KBM-7 (cell line): ENCODE measurements around the gene CELF4.

ENCODE experiments used
- DNase-seq: peaks from one replicate; pipeline ENCODE4 v3.0.0-alpha.2; 2015
- in situ Hi-C: fragments of 300-500 bp; cut with MboI; formaldehyde crosslinking; loops from 2 replicates; pipeline ENCODE4 v1.14.3; 2020; ENCODE audit warnings: low sequenced_read_pairs, low pct_unique_long_range_greater_than_20kb, mixed read lengths

The CELF4 gene

DNA sequence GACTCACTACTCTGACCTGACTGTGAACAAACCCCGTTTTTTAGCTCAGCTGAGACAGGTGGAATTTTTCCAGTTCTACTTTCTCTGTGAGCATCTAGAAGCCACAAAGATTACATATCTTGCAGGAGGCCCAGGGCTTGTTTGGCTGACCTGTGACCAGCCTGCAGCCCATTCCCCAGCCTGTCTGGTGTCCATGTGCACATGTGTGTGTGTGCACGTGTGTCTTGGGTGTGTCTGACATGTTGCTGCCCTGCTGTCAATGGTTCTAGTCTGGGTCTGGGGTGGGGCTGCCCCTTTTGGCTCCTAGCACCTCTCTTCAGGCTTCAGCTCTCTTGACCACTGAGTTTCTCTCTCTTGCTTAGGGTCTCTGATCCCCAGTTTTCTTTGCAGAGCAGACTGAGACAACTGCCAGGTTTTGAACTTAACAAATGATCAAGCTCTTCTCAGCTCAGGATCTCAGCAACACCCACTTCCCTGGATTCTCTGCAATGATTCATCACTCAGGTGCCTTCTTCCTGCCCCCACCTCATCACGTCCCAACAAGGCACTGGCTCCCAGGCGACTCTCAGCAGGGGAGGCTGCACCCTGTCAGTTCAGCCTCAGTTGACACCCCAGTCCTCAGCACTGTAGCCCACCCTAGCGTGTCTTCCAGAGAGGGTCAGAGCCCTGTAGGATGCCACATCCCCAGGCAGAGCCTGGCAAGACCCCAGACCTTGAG lies 130.3 kb downstream of the CELF4 start:
- in situ Hi-C loops = no loop called here
- DNase-seq = no peak

GRCh38 chr18:37434161-37434860 lies 131.3 kb downstream of the CELF4 start:
- in situ Hi-C loops = no loop called here
- DNase-seq = no peak

DNA sequence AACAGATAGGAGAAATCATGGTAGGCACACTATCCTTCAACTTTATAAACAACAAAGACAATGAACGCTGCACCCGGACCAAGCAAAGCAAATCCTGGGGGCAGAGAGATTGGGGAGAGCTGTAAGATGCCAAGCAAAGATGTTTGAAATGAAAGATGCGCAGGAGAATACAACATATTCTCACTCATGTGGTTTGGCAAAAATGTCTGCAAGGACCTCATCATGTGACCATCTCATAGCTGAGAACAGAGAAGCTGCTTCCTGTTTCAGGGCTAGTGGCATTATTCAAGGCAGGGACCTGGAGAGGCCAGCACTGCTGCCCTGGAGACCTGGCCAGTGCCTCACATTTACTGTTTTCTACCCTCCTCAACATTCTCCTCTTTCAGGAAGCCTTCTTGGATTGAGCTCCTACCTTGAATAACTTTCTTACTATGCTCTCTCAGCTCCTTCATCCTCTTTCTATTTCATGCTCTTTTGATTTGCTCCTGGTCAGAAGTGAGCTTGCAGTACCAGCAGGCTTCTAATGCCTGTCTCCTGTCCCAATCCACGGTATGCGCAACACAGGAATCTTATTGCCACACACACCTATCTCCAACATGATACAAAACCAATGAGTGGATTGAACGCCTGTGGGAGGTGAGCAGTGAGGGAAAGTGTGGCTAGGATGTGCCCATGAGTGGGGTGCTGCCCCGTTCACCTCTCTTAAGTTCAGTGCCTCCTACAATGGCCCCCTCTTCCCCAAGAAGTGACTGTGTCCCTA lies 133.0 kb downstream of the CELF4 start:
- DNase-seq = no peak
- in situ Hi-C loops = no loop called here

DNA sequence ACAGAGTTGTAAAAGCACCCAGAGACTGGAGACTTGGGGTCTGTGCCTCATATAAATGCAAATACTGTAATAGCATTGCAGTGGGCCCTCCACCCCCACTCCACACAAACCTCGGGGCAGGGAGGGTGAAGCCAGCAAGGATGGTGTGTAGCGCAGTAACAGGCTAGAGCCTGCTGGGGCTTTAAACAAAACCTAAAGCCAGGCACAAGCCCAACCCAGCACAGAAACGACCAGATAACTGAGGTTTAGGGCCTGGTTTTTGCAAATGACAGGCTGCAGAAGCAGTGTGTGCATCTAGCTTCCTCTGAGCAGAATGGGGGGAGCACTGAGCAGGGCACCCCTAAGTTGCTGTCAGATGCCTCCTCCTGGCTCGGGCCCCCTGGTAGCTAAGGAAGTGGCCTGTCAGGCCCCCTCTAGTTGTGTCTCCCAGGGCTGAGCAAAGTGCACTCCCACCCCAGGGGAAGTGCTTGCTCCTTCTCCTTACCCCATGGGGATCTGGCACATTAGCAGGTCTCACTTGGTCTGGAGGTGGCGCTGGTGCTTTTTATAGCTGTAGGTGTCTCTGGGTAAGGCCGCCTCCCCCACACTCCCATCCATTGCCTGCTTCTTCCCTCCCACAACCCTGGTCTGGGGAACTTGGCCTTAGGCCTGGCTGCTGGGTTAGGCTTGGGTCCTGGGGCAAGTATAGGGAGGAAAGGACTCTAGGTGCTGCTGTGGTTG lies 135.1 kb downstream of the CELF4 start:
- DNase-seq = no peak
- in situ Hi-C loops = no loop called here

DNA sequence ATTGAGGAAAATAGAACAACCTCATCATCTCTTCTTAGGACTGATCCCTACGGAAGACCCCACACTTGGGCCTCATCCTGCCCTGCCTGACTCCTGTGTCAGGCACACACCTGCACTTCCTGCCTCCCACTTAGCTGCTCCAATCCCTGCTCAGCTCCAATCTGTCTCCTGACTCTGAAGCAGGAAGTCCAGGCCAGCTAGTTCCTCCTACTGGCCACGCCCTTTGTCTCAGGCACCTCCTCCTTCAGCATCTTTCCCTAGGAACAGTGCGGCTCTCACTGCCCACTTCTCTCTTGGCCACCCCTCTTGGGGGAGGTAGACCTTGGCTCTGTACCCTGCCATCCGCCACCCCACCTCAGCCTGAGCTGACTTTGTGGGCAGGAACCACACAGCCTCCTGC lies 135.8 kb downstream of the CELF4 start:
- in situ Hi-C loops = no loop called here
- no peak for DNase-seq

GRCh38 chr18:37428288-37428974 lies 137.2 kb downstream of the CELF4 start:
- in situ Hi-C loops = no loop called here
- no peak for DNase-seq

DNA sequence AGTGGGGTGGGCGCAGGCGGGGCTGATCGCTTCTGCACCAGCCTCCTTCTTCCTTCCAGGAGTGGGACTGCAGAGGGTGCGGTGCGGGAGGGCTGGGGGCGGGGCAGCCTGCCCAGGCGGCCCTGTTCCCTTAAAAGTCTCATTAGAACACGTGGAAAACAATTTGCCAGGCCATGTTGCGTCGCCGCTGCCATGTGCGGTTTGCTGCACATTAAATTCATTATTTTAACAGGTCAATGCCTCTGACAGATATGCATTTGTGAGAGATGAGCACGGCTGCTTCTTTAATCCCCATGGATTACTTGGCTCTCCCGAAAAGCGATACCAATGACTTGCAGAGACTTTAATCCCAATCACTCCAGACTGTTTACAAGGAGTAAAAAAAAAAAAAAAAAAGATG lies 139.0 kb downstream of the CELF4 start:
- in situ Hi-C loops = no loop called here
- no peak for DNase-seq

DNA sequence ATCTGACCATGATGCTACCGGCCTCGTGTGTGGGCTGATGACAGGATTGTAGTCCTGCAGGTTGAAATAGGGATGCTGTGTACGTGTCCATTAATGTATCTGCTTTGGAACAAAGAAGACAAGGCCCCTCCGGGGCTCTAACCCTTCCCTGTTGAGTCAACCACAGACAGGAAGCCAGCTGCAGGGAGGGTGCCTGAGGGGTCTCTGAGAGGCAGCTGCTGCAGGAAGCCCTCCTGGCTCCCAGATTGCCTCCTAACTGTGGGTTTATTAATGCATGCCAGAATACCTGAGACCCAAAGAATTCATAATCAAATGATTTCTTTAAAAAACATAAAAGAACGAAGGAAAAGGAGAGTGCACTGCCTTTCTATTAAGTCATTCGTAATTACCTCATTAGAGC lies 140.4 kb downstream of the CELF4 start:
- in situ Hi-C loops = no loop called here
- no peak for DNase-seq

DNA sequence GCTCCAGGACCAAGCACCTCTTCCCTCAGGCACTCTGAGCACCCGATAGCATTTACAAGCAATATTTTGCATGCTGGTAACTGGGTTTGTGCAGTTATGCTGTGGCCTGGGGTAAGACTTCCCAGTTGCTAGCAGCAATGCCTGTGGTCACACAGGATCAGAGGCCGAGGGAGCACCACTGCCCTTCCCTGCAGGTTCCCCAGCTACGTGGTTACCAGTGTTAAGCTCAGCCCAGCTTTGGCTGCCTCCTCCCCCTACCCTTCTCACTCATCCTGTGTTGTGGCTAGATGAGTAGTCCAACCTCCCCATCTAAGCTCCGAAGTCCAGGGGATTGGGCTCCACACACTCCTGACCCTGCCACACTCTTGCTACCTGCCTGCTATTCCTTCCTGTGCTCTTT lies 141.1 kb downstream of the CELF4 start:
- in situ Hi-C loops = no loop called here
- DNase-seq = no peak

DNA sequence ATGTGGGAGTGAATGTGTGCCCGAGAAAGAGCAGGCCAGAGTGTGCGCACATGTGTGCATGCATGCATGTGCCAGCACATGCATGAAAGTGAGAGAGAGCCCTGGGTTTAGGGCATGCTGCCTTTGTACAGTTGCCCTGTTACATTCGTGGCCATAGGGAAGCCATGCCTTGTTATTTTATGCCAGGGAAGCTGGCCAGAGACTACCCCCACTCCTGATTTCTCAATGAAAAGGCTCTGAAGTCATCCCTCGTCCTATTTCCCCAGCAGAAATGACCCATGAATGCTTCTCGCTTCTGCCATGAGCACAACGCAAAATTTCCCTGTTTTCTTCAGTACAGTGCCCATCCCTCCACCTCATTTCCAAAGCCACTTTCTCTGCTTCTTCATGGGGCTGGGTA lies 143.0 kb downstream of the CELF4 start:
- DNase-seq = no peak
- in situ Hi-C loops = no loop called here

DNA sequence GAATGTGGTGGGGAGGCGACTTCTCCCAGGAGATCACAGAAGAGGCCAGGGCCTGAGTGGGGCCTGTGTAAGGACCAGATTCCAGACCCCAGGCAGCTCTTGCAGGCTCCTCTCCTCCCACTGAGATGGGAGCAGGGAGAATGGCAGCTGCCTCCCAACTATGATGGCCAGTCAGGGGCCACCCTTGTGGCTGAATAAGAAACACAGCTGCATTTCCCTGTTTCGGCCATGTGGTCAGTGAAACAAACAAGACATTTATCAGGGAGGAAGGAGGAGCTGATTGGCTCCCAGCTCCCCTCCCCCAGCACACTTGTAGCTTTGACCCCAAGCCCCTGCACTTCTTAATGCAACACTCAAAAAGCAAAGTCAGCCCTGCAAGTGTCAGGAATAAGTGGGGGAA lies 143.5 kb downstream of the CELF4 start:
- in situ Hi-C loops = no loop called here
- no peak for DNase-seq

GRCh38 chr18:37421341-37422077 lies 144.1 kb downstream of the CELF4 start:
- in situ Hi-C loops = no loop called here

GRCh38 chr18:37420315-37420880 lies 145.2 kb downstream of the CELF4 start:
- in situ Hi-C loops = no loop called here
- DNase-seq = no peak

More at GRCh38 chr18:37421341-37422077, 144.1 kb downstream of the CELF4 start:
- no peak for DNase-seq

DNA sequence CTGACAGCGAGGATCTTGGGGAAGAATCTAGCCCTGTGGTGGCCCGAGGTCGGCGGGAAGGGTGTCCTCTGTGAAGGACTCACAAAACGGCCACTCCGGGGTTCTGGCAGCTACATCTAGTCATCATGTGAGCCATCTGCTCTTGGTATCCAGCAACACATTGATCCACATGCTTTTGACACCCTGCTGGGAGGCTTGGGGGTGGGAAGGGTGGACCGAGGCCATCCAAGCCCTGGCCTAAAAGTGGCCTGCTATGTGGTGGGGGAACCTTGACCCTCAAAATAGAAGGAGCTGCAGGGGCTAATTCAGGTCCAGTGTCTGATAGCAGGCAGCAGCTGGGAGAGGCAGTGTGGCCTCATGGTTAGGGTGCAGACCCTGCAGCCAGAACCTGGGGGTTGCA lies 145.7 kb downstream of the CELF4 start:
- in situ Hi-C loops = no loop called here
- DNase-seq = no peak

DNA sequence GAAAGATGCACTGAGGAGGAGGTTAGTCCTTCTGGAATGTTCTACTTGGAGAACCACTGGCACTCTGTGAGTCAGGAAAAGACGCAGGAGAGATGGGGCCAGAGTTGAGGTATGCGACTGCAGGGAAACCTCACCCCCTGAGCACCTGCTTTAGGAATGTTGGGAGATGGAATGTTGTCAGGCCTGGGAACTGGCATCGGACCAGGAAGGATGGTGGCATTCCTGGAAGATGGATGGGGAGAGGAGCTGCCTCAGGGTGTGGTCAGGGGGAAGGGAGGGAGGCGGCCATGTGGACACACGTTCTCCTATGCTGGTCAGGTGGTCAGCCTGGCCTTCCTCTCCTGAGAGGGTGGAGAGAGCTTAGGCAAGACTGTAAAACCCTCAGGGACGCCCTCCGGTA lies 146.3 kb downstream of the CELF4 start:
- in situ Hi-C loops = no loop called here
- DNase-seq = no peak

GRCh38 chr18:37414816-37415215 lies 150.8 kb downstream of the CELF4 start:
- DNase-seq = no peak
- in situ Hi-C loops = no loop called here

DNA sequence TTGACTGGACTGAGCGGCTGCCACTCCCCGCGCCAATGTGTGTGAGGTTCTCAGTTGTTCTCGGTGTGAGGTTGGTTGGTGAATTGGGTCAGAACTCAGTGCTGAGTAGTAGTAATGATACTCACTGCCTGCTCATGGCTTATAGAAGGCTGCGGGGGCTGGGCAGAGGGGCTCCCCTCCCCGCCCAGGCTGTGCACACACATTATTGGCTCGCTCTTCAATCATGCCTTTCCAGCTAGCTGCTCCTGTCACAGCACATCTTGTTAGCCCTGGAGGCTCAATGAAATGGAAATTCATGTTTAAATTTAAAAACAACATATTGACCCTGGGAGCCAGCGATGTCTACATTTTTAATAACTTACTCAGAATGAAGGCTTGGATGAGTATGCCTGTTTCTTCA lies 152.8 kb downstream of the CELF4 start:
- in situ Hi-C loops = no loop called here

DNA sequence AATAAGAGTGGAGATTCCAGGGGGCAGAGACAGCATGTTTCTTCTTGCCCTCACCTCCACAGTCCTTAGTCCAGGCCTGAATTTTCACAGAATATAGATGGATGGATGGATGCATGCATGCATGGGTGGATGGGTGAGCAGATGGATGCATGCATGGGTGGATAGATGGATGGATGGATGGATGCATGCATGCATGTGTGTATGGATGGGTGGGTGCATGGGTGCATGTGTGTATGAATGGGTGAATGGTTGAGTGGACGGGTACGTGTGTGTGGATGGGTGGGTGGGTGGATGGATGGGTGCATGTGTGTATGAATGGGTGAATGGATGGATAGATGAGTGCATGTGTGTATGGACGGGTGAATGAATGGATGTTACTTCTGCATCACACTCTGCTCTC lies 153.3 kb downstream of the CELF4 start:
- DNase-seq = no peak
- in situ Hi-C loops = no loop called here

More for the DNA sequence above, 152.8 kb downstream of the CELF4 start:
- DNase-seq = no peak
